ENCODE data around the gene GPC6. TPM values are rescaled to one million over a fixed set of nuclear protein-coding genes. Genes with fewer than 3 reads are reported as not detected.

The GPC6 gene
- total RNA-seq, 2 donors from 2014 or later = 3.4 to 5.3 TPM

GRCh38 chr13:93750676-93751075, 524.1 kb downstream of the GPC6 start:
- 88% methylated on average over 4 of the region's 4 CpGs for WGBS
- Histone ChIP-seq H3K36me3 (no peaks in the 10 kb centered on the region), H3K4me3 (no peak overlapping the region), H3K9me3 (no peaks in the 10 kb centered on the region), H3K27ac (no peak overlapping the region), H3K4me1 (replicated peaks) (no peaks in the 10 kb centered on the region), H3K27me3 (replicated peaks; ENCODE audit: insufficient read depth) (no peaks in the 10 kb centered on the region)
- no peak for DNase-seq (ENCODE audit: low spot score)
- intact Hi-C loops (cut with DNase I) = no loop called here
- TF ChIP-seq POLR2AphosphoS5 (IDR thresholded peaks at IDR 0.05) (no peak), POLR2A (IDR thresholded peaks at IDR 0.05) (no peak), CTCF (IDR thresholded peaks at IDR 0.05) (no peak)

GRCh38 chr13:93751117-93751516, 524.5 kb downstream of the GPC6 start:
- Histone ChIP-seq H3K27ac (no peak overlapping the region), H3K36me3 (no peaks in the 10 kb centered on the region), H3K4me1 (replicated peaks) (no peaks in the 10 kb centered on the region), H3K4me3 (no peak overlapping the region), H3K9me3 (no peaks in the 10 kb centered on the region), H3K27me3 (replicated peaks; ENCODE audit: insufficient read depth) (no peaks in the 10 kb centered on the region)
- TF ChIP-seq CTCF (IDR thresholded peaks at IDR 0.05) (no peak), POLR2AphosphoS5 (IDR thresholded peaks at IDR 0.05) (no peak), POLR2A (IDR thresholded peaks at IDR 0.05) (no peak)
- no peak for DNase-seq (ENCODE audit: low spot score)
- intact Hi-C loops (cut with DNase I) = no loop called here

GRCh38 chr13:93752541-93752940, 525.9 kb downstream of the GPC6 start:
- H3K36me3 ChIP-seq = no peaks in the 10 kb centered on the region
- DNase-seq (ENCODE audit: low spot score) = no peak
- no peak overlapping the region for H3K27ac ChIP-seq
- H3K4me3 ChIP-seq = no peak overlapping the region
- H3K27me3 ChIP-seq (replicated peaks; ENCODE audit: insufficient read depth) = no peaks in the 10 kb centered on the region
- intact Hi-C loops (cut with DNase I) = no loop called here
- WGBS = 62% methylated on average over 4 of the region's 4 CpGs
- no peaks in the 10 kb centered on the region for H3K9me3 ChIP-seq
- H3K4me1 ChIP-seq (replicated peaks) = no peaks in the 10 kb centered on the region
- no peak for TF ChIP-seq CTCF (IDR thresholded peaks at IDR 0.05)
- no peak for TF ChIP-seq POLR2AphosphoS5 (IDR thresholded peaks at IDR 0.05)
- no peak for TF ChIP-seq POLR2A (IDR thresholded peaks at IDR 0.05)

- intact Hi-C loops (cut with DNase I) = no loop called here
- no peaks in the 10 kb centered on the region for H3K4me1 ChIP-seq (replicated peaks)
- H3K27me3 ChIP-seq (replicated peaks; ENCODE audit: insufficient read depth) = no peaks in the 10 kb centered on the region
- H3K27ac ChIP-seq = no peak overlapping the region
- H3K36me3 ChIP-seq = no peaks in the 10 kb centered on the region
- no peak overlapping the region for H3K4me3 ChIP-seq
- TF ChIP-seq CTCF (IDR thresholded peaks at IDR 0.05) (no peak), POLR2AphosphoS5 (IDR thresholded peaks at IDR 0.05) (no peak), POLR2A (IDR thresholded peaks at IDR 0.05) (no peak)
- no peak for DNase-seq (ENCODE audit: low spot score)
- no peaks in the 10 kb centered on the region for H3K9me3 ChIP-seq
Measured at GRCh38 chr13:93753639-93754038, 527.0 kb downstream of the GPC6 start.

- 43% methylated on average over 1 of the region's 1 CpG for WGBS
- no peak overlapping the region for H3K27ac ChIP-seq
- no peak for DNase-seq (ENCODE audit: low spot score)
- no peaks in the 10 kb centered on the region for H3K9me3 ChIP-seq
- no peaks in the 10 kb centered on the region for H3K4me1 ChIP-seq (replicated peaks)
- H3K27me3 ChIP-seq (replicated peaks; ENCODE audit: insufficient read depth) = no peaks in the 10 kb centered on the region
- no peak overlapping the region for H3K4me3 ChIP-seq
- no peaks in the 10 kb centered on the region for H3K36me3 ChIP-seq
- intact Hi-C loops (cut with DNase I) = no loop called here
- TF ChIP-seq POLR2AphosphoS5 (IDR thresholded peaks at IDR 0.05) (no peak), CTCF (IDR thresholded peaks at IDR 0.05) (no peak), POLR2A (IDR thresholded peaks at IDR 0.05) (no peak)
Measured at GRCh38 chr13:93755341-93755740, 528.7 kb downstream of the GPC6 start.
